HUES48 (cell line): ENCODE results near the gene CSNK2B.

Experiments
- H3K27ac ChIP-seq: one replicate; pipeline ENCODE4 v1.7.0; 2013; ENCODE audit warnings: low read depth, low read length, inconsistent platforms
- H3K27me3 ChIP-seq: 2 replicates; pipeline ENCODE4 v1.6.1; 2013; ENCODE audit warnings: mild to moderate bottlenecking, low read length; ENCODE audit not compliant: control insufficient read depth, insufficient read depth
- H3K36me3 ChIP-seq: 2 replicates; pipeline ENCODE4 v1.6.1; 2013; ENCODE audit warnings: low read length; ENCODE audit not compliant: control insufficient read depth, insufficient read depth
- H3K4me1 ChIP-seq: 2 replicates; pipeline ENCODE4 v1.6.1; 2013; ENCODE audit warnings: mild to moderate bottlenecking, low read length; ENCODE audit not compliant: control insufficient read depth, insufficient read depth
- H3K4me3 ChIP-seq: 2 replicates; pipeline ENCODE4 v1.5.1; 2013; ENCODE audit warnings: mild to moderate bottlenecking, low read depth, low read length
- H3K9ac ChIP-seq: 2 replicates; pipeline ENCODE4 v1.6.1; 2013; ENCODE audit warnings: mild to moderate bottlenecking, low read depth, low read length, moderate library complexity
- H3K9me3 ChIP-seq: 2 replicates; pipeline ENCODE4 v1.6.1; 2013; ENCODE audit warnings: low read length; ENCODE audit not compliant: control insufficient read depth, insufficient read depth

CSNK2B gene

GRCh38 chr6:31719001-31719400, 53.1 kb downstream of the CSNK2B start:
- no peaks in the 10 kb centered on the region for H3K36me3 ChIP-seq
- no peak overlapping the region for H3K9ac ChIP-seq
- no peaks in the 10 kb centered on the region for H3K9me3 ChIP-seq
- H3K4me3 ChIP-seq: no peak overlapping the region
- no peak overlapping the region for H3K27ac ChIP-seq
- peaks cover 27% of the 10 kb centered on the region for H3K4me1 ChIP-seq
- no peaks in the 10 kb centered on the region for H3K27me3 ChIP-seq
